GM18870 (cell line): ENCODE results near the gene LAMA3.

Experiments
- ATAC-seq: cut with Tn5 transposase; IDR thresholded peaks from one replicate; pipeline ENCODE4 v1.9.1; 2021; ENCODE audit warnings: moderate library complexity; ENCODE audit not compliant: unreplicated experiment

The LAMA3 gene

GRCh38 chr18:23772327-23773024 lies 83.2 kb downstream of the LAMA3 start:
- no peak for ATAC-seq

DNA sequence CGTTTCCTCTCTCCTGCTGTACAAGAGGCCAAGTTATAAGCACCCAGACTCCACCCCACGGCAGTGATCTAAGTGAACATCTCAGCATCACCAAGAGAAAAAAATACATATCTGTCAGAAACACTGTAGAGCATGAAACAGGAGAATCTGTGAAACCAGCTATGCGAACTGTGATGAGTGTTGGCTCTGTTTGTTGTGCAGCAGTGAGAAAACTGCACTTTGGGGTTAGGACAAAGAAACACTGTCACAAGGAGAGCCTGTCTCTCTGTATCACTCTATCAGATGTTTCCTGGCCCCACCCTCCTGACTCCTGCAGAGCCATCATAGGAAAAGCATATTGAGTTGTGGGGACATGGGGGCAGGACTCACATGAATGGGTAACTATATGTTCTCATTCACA lies 87.1 kb downstream of the LAMA3 start:
- ATAC-seq: no peak

GRCh38 chr18:23778828-23779227 lies 89.6 kb downstream of the LAMA3 start:
- ATAC-seq: no peak

GRCh38 chr18:23779696-23780303 lies 90.5 kb downstream of the LAMA3 start:
- ATAC-seq: no peak

- ATAC-seq: no peak
These were observed 95.6 kb downstream of the LAMA3 start for GRCh38 chr18:23784832-23785245.

- ATAC-seq: no peak
These were observed 103.8 kb downstream of the LAMA3 start for GRCh38 chr18:23793051-23793450.

DNA sequence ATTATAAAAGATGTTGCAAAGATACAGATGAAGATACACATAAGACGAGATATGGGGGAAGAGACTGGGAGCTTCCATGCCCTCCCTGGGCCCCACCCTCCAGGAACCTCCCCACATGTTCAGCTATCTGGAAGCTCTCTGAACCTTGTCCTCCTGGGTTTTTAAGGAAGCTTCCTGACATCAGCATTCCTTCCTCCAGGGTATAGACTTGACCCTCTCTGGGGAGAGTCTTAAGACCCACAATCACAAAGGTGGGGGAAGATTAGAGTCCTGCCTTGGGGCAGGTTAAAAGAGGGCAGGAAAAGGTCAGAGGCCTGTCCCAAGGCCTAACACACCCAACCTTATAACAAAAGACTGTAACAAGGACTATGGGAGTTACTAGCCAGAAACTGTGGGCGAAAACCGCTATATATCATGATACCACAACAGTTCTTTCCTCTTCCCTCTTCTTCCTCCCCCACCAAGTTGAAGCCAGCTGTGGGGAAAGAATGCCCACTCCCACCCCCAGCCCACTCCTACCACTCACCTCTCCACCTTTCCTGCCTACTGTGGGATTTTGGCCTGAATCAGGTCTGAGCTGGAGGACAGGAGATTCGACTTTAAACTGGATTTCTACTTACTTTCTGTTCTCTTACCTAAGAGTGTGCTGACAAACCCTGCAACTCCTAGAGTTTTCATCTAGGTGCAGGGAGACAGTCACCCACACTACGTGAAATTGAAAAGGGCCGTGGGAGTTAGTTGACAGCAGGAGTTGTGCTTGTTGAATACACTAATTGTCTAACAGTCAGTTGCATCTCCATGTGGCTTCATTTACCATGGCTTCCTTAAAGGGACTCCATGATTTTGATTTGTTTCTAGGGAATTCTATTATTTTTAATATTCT lies 105.0 kb downstream of the LAMA3 start:
- ATAC-seq: no peak

DNA sequence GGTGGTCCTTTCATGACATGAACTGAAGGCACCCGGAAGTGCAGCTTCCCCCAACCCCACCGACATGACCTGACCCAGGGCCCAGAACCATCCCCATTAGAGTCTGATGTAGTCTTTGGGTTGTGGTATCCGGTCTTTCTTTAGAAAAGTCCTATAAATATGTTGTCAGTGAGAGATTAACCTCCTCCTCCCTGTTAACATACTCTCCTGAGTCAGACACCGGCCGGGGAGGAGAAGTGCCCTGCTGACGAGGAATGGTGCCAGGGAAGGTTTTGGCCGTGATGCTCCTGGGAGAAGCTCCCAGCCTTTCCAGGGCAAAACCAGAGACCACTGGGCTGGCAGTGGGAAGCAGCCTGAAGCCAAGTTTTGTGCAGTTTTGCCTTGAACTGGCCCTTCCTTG lies 109.0 kb downstream of the LAMA3 start:
- no peak for ATAC-seq

GRCh38 chr18:23798824-23799223 lies 109.6 kb downstream of the LAMA3 start:
- no peak for ATAC-seq

GRCh38 chr18:23799540-23799939 lies 110.3 kb downstream of the LAMA3 start:
- no peak for ATAC-seq

DNA sequence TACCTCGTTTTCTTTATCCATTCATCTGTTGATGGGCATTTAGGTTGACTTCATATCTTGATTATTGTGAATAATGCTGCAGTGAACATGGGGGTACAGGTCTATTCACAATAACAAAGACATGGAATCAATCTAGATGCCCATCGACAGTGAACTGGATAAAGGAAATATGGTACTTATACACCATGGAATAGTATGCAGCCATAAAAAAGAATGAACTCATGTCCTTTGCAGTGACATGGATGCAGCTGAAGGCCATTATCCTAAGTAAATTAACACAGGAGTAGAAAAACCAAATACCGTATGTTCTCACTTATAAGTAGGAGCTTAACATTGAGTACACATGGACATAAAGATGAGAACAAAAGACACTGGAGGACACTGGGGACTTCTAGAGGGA lies 111.6 kb downstream of the LAMA3 start:
- no peak for ATAC-seq

DNA sequence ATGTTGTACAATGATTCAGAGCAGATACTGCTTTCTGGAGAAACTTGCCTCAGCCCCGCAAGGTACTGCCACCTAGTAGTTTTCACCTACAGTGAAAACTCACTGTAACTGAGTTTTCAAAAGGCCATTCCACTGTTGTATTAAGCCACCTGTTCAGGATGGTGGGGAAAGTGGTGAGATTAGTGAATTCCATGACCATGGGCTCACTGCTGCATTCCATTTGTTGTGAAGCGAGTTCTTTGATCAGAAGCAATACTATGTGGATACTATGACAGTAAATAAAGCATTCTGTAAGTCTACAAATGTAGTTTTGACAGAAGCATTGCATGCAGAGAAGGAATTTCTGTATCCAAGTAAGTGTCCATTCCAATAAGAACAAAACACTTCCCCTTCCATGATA lies 113.6 kb downstream of the LAMA3 start:
- no peak for ATAC-seq

- ATAC-seq: no peak
These were observed 114.5 kb downstream of the LAMA3 start for GRCh38 chr18:23803755-23804154.

- no peak for ATAC-seq
These were observed 116.6 kb downstream of the LAMA3 start for GRCh38 chr18:23805898-23806297.

DNA sequence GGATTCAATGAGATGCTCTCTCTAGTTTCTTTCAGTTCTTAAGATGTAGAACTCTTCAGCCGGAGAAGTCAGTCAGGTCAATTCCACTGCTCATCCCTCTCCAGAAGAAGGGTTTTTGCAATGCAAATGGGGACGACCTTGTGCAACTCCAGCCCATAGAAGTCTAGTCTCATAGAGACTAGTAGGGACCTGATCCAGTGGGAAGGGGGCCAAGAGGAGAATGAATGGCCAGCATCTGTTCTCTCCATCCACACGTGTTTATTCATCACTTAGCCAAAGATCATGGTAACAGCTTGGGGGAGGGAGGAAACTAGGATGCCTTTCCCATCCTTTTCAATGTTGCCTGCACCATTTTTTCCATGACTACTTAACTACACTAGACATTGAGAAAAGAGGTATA lies 120.2 kb downstream of the LAMA3 start:
- no peak for ATAC-seq

GRCh38 chr18:23810396-23810795 lies 121.1 kb downstream of the LAMA3 start:
- no peak for ATAC-seq

DNA sequence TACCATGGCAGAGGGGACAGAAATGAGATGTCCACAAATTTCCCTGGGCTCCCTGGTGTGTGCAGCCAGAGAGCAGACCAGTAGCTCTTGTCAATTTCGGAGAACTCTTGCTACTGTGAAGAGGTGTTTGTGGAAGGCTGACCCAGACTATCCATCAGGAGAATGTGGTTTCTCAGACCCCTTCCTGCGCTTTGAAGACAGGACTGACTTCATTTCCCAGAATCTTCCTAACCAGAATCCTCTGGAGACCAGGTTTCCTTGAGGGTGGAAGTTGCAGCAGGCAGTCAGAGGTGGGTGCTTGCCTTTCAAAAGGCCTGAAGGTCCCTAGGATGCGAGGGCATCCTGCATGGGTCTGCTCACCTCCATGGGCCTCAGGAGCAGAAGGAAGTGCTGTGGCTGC lies 121.9 kb downstream of the LAMA3 start:
- ATAC-seq: no peak

DNA sequence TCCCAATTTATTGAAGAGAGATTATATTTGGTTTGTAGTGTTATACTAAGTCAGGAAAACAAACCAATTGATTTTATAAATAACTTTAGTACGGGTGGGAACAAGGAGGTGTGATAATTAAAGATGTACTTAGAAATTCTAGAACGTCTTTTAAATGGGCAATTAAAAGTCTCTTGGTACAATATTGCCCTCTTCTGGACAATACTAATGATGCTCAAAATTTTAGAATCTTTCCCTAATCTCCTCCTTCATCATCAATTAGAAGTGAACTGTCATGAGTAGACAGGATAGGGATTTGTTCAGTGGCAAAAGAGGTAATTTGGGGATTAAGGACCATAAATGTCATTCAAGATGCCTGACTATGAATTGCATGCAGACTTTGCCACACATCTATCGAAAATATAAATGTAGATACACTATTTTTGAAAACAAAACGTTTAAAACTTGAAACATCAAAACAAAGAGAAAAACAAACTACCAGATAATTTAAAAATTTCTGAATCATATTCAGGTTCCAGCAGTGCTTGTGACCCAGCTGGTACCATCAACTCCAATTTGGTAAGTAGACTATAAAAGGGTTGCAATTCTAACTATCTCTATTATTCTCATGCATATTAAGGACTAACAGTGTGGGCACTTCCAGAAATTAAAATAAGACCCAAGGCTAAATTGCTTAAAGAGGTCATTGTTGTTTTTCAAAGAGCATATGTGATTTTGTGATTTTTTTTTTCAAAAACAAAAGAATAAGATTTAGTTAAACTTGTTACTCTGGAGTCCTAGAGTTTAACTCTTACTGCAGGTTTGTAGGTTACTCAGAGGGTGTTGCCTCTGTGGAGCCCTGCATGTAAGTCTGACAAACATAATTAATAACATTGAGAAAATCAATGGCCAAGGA lies 123.5 kb downstream of the LAMA3 start:
- no peak for ATAC-seq

GRCh38 chr18:23814991-23815614 lies 125.8 kb downstream of the LAMA3 start:
- ATAC-seq: no peak

- no peak for ATAC-seq
These were observed 126.8 kb downstream of the LAMA3 start for GRCh38 chr18:23816021-23816420.
